ENCODE measurements around the gene ALAS2.

GRCh38 chrX:55028040-55028439 lies 2.7 kb downstream of the ALAS2 start:
- TF ChIP-seq EZH2 (IDR thresholded peaks at IDR 0.05; ENCODE audit: borderline replicate concordance, low read length): no peak
- no peak for TF ChIP-seq CTCF (IDR thresholded peaks at IDR 0.05; ENCODE audit: low read length)
